Measurements from ENCODE around the gene SLC22A31.

The SLC22A31 gene

DNA sequence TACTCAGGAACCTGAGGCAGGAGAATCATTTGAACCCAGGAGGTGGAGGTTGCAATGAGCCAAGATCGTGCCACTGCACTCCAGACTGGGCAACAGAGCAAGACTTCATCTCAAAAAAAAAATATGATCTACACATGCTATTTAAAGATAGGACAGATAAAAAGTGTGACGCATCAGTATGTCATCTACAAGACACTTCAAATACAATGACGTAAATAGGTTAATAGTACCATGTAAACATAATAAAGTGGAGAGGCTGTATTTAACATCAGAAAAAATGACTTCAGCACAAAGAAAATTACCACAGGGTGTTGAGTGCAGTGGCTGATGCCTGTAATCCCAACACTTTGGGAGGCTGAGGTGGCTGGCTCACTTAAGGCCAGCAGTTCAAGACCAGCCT is 37.4 kb upstream of the SLC22A31 start:
- Histone ChIP-seq H3K4me3 (ENCODE audit: low read length) (no peak overlapping the region), H3K4me1 (ENCODE audit: insufficient read depth, low read length) (no peaks in the 10 kb centered on the region; the same call in 1 of the 2 replicates), H3K27me3 (ENCODE audit: insufficient read depth, low read length) (no peaks in the 10 kb centered on the region), H3K9me3 (ENCODE audit: insufficient read depth, low read depth, low read length) (peaks cover 7% of the 10 kb centered on the region), H3K36me3 (ENCODE audit: insufficient read depth, low read length) (peaks cover 25% of the 10 kb centered on the region), H3K27ac (ENCODE audit: low read depth, low read length) (no peak overlapping the region), H3K9ac (ENCODE audit: low read depth, low read length) (no peak overlapping the region)
- WGBS: 83% methylated on average over 1 of the region's 3 CpGs

DNA sequence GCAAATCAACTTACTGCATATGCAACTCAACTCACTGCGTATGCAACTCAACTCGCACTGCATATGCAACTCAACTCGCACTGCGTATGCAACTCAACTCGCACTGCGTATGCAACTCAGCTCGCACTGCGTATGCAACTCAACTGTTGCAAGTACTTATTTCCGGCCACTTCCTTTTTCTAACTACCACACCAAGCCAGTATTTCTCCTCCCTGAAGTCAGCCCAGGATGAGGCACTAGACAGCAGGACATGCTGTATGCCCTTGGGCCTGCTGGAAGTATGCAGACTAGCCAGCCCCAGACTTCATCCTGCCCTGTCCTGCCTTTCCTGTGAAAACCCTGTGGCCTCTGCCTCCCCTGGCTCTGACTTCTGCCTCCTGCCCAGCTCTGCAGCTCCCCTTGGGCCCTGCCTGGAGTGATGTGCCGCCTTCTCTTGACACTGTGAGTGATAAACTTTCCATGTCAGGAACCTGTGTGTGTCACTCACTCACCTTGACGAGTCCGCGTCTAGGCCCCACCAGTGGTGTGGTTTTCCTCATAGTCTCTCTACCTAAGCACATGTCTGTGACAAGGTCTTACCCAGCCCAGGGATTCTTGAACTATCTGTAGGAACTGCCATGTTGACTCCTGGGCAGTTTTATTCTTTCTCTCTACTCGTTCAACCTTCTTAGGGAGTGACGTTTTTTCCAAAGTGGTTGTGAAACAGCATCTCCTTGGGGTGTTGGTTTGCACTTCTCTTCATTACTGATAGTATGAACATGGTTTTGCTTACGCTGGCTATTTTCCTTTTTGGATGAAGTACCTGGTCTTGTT is 33.5 kb upstream of the SLC22A31 start:
- no peaks in the 10 kb centered on the region for H3K27me3 ChIP-seq (ENCODE audit: insufficient read depth, low read length)
- H3K9me3 ChIP-seq (ENCODE audit: insufficient read depth, low read depth, low read length): peaks cover 14% of the 10 kb centered on the region
- WGBS: 96% methylated on average over 16 of the region's 16 CpGs
- H3K4me1 ChIP-seq (ENCODE audit: insufficient read depth, low read length): no peaks in the 10 kb centered on the region
- H3K4me3 ChIP-seq (ENCODE audit: low read length): no peak overlapping the region
- H3K9ac ChIP-seq (ENCODE audit: low read depth, low read length): no peak overlapping the region
- H3K36me3 ChIP-seq (ENCODE audit: insufficient read depth, low read length): peaks cover 61% of the 10 kb centered on the region
- H3K27ac ChIP-seq (ENCODE audit: low read depth, low read length): no peak overlapping the region

DNA sequence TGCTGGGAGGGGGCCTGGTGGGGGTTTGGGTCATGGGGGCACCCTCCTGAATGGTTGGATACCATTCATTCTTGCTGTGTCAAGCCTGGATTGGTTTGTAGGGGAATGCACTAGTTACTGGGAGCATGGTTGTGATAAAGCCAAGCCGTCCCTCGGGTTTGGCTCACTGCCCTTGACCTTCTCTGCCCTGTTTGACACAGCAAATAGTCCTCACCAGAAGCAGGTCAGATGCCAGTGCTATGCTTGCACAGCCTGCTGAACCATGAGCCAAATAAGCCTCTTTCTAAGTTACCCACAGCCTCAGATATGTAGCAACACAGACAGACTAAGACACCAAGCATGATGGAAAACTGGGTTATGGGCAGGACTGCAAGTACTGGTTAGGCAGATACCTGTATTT is 31.8 kb upstream of the SLC22A31 start:
- Histone ChIP-seq H3K4me3 (ENCODE audit: low read length) (no peak overlapping the region), H3K4me1 (ENCODE audit: insufficient read depth, low read length) (no peaks in the 10 kb centered on the region), H3K9ac (ENCODE audit: low read depth, low read length) (no peak overlapping the region), H3K9me3 (ENCODE audit: insufficient read depth, low read depth, low read length) (peaks cover 25% of the 10 kb centered on the region), H3K27ac (ENCODE audit: low read depth, low read length) (no peak overlapping the region), H3K27me3 (ENCODE audit: insufficient read depth, low read length) (no peaks in the 10 kb centered on the region), H3K36me3 (ENCODE audit: insufficient read depth, low read length) (peaks cover 79% of the 10 kb centered on the region)
- WGBS: 95% methylated on average over 2 of the region's 2 CpGs

DNA sequence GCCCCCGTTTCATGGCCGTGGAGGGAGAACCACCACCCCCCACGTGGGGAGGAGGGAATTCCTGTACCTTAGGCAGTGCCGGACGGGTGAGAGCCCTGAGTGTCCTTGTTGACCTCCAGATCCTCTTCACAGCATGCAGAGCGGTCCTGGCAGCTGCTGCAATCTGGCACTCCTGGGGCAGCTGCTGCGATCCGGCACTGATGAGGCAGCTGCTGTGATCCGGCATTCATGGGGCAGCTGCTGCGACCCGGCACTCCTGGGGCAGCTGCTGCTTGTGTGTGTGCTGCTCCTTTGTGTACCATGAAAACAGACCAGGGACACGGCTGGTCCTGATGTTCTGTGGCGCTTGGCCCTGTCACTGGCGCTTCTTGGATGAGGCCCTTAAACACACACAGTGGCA is 29.9 kb upstream of the SLC22A31 start:
- peaks cover 32% of the 10 kb centered on the region for H3K9me3 ChIP-seq (ENCODE audit: insufficient read depth, low read depth, low read length)
- no peak overlapping the region for H3K27ac ChIP-seq (ENCODE audit: low read depth, low read length)
- no peaks in the 10 kb centered on the region for H3K27me3 ChIP-seq (ENCODE audit: insufficient read depth, low read length)
- peaks cover 91% of the 10 kb centered on the region for H3K36me3 ChIP-seq (ENCODE audit: insufficient read depth, low read length)
- H3K4me3 ChIP-seq (ENCODE audit: low read length): no peak overlapping the region
- H3K9ac ChIP-seq (ENCODE audit: low read depth, low read length): no peak overlapping the region
- H3K4me1 ChIP-seq (ENCODE audit: insufficient read depth, low read length): no peaks in the 10 kb centered on the region
- 95% methylated on average over 14 of the region's 14 CpGs for WGBS

DNA sequence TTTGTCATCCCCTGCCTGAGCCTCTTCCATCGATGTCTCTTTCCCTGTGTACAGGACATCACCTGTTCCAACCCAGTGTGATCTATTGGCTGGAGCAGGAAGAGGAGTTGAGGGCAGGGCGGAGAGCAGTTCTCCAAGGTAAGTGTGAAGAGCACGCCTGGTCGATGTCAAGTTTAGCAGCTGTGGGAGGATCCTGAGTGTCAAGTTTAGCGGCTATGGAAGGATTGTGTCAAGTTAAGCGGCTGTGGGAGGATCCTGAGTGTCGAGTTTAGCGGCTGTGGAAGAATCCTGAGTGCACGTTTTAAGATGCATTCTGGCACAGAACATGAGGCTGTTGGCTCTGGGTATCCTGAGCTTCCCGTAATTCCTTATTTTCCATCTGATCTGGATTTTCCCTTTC is 24.3 kb upstream of the SLC22A31 start:
- WGBS: 96% methylated on average over 9 of the region's 10 CpGs
- Histone ChIP-seq H3K9ac (ENCODE audit: low read depth, low read length) (no peak overlapping the region), H3K9me3 (ENCODE audit: insufficient read depth, low read depth, low read length) (peaks cover 18% of the 10 kb centered on the region), H3K27ac (ENCODE audit: low read depth, low read length) (no peak overlapping the region), H3K27me3 (ENCODE audit: insufficient read depth, low read length) (no peaks in the 10 kb centered on the region), H3K4me3 (ENCODE audit: low read length) (no peak overlapping the region), H3K4me1 (ENCODE audit: insufficient read depth, low read length) (no peaks in the 10 kb centered on the region), H3K36me3 (ENCODE audit: insufficient read depth, low read length) (peaks cover 68% of the 10 kb centered on the region)

- Histone ChIP-seq H3K9ac (ENCODE audit: low read depth, low read length) (no peak overlapping the region), H3K9me3 (ENCODE audit: insufficient read depth, low read depth, low read length) (peaks cover 15% of the 10 kb centered on the region), H3K36me3 (ENCODE audit: insufficient read depth, low read length) (peaks cover 53% of the 10 kb centered on the region), H3K27me3 (ENCODE audit: insufficient read depth, low read length) (no peaks in the 10 kb centered on the region), H3K4me3 (ENCODE audit: low read length) (no peak overlapping the region), H3K4me1 (ENCODE audit: insufficient read depth, low read length) (no peaks in the 10 kb centered on the region), H3K27ac (ENCODE audit: low read depth, low read length) (no peak overlapping the region)
- 96% methylated on average over 21 of the region's 21 CpGs for WGBS
These were observed 22.6 kb upstream of the SLC22A31 start for GRCh38 chr16:89222931-89223330.

GRCh38 chr16:89221604-89222003 is 21.3 kb upstream of the SLC22A31 start:
- Histone ChIP-seq H3K27ac (ENCODE audit: low read depth, low read length) (no peak overlapping the region), H3K27me3 (ENCODE audit: insufficient read depth, low read length) (no peaks in the 10 kb centered on the region), H3K9me3 (ENCODE audit: insufficient read depth, low read depth, low read length) (peaks cover 2% of the 10 kb centered on the region; the same call in 1 of the 2 replicates), H3K9ac (ENCODE audit: low read depth, low read length) (no peak overlapping the region), H3K4me1 (ENCODE audit: insufficient read depth, low read length) (peaks cover 3% of the 10 kb centered on the region; the same call in 1 of the 2 replicates), H3K36me3 (ENCODE audit: insufficient read depth, low read length) (peaks cover 39% of the 10 kb centered on the region), H3K4me3 (ENCODE audit: low read length) (no peak overlapping the region)
- WGBS: 94% methylated on average over 3 of the region's 3 CpGs

DNA sequence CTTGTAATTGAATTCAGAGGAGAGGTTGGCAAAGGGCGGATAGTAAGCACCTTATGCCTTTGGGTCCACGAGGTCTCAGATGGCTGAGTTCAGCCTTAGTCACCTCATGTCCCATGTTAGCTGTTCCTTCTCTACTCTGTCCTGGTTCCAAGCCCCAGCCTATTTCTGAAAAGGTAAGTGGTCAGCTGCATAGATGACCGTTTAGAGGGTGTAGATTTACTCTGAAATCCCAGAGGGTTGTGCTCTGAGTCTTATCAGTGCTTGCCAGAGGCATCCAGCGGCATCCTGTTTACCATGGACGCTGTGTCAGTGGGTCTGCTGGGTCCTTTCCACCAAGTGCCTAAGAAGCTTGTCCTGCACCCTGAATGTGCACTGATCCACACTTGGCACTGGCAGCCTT is 19.0 kb upstream of the SLC22A31 start:
- no peak overlapping the region for H3K27ac ChIP-seq (ENCODE audit: low read depth, low read length)
- WGBS: 76% methylated on average over 5 of the region's 5 CpGs
- peaks cover 3% of the 10 kb centered on the region; the same call in 1 of the 2 replicates for H3K4me1 ChIP-seq (ENCODE audit: insufficient read depth, low read length)
- H3K4me3 ChIP-seq (ENCODE audit: low read length): no peak overlapping the region
- H3K9ac ChIP-seq (ENCODE audit: low read depth, low read length): no peak overlapping the region
- no peaks in the 10 kb centered on the region for H3K27me3 ChIP-seq (ENCODE audit: insufficient read depth, low read length)
- H3K9me3 ChIP-seq (ENCODE audit: insufficient read depth, low read depth, low read length): no peaks in the 10 kb centered on the region
- H3K36me3 ChIP-seq (ENCODE audit: insufficient read depth, low read length): peaks cover 23% of the 10 kb centered on the region

DNA sequence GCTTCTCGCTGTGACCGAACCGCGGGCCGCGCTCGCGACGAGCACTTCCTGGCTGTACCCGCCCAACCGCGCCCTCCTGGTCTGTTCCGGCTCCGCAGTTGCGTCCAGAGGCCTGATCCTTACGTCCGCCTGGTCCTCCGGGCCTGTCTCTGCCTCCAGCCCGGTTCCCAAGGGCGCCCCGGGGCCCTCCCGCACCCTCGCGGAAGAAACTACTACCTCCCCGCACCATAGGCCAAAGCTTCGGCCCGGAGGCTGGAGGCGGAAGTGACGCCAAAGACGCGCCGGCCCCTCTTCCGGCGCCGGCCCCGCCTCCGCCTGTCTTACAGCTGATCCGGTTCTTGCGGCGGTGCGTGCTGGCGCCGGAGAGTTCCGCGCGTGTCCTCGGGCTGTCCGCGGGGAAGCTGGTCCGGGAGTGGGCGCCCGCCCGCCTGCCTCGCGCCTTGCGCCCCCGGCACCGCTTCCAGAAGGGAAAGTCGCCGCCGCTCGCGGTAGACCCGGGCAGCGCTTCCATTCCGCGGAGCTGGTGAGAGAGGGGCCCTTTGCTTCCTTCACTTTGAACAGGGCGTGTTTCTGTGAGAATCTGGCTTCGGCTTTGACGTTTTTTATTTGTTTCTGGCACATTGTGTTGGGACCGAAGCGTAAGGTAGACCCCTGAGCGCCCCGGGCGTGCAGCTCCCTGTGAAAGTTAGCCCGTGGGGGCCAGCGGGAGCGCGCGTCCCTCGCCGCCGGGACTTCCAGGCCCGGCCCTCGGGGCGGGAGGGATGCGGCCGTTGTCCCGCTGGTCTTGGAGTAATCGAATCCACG is 17.3 kb upstream of the SLC22A31 start, which contains the start of gene ZNF778:
TSS of gene ZNF778 (plus strand) at position 316 of the 804 bp plus-strand sequence. CDS start 3,425 bp downstream, outside the sequence.
- Histone ChIP-seq H3K27me3 (ENCODE audit: insufficient read depth, low read length) (no peaks in the 10 kb centered on the region), H3K4me1 (ENCODE audit: insufficient read depth, low read length) (peaks cover 3% of the 10 kb centered on the region; the same call in 1 of the 2 replicates), H3K4me3 (ENCODE audit: low read length) (peak within 1 kb of the TSS; percentile 93), H3K36me3 (ENCODE audit: insufficient read depth, low read length) (peaks cover 11% of the 10 kb centered on the region; the same call in 1 of the 2 replicates), H3K9ac (ENCODE audit: low read depth, low read length) (peak within 1 kb of the TSS; percentile 87), H3K27ac (ENCODE audit: low read depth, low read length) (peak within 1 kb of the TSS; percentile 79), H3K9me3 (ENCODE audit: insufficient read depth, low read depth, low read length) (no peaks in the 10 kb centered on the region)
- WGBS: under 1% methylated on average over 90 of the region's 91 CpGs

DNA sequence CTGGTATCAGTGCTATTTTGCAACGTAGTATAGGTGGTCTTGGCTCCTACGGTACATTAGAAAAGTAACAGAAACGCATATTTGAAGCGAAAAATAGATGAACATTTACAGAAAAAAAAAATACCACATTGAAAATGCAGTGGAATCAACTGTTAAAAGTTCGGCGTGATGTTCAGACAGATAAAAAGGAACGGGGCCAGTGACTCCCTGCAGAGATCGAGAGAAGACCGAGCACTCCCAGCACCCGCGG is 16.7 kb upstream of the SLC22A31 start:
- Histone ChIP-seq H3K36me3 (ENCODE audit: insufficient read depth, low read length) (peaks cover 6% of the 10 kb centered on the region; the same call in 1 of the 2 replicates), H3K27ac (ENCODE audit: low read depth, low read length) (peak overlapping the region; percentile 79), H3K9ac (ENCODE audit: low read depth, low read length) (peak overlapping the region; percentile 87), H3K4me1 (ENCODE audit: insufficient read depth, low read length) (peaks cover 3% of the 10 kb centered on the region; the same call in 1 of the 2 replicates), H3K9me3 (ENCODE audit: insufficient read depth, low read depth, low read length) (no peaks in the 10 kb centered on the region), H3K27me3 (ENCODE audit: insufficient read depth, low read length) (no peaks in the 10 kb centered on the region), H3K4me3 (ENCODE audit: low read length) (peak overlapping the region; percentile 93)
- 3% methylated on average over 10 of the region's 11 CpGs for WGBS

Measured in HUES64 (cell line).